Testis (tissue), 3 donors: ENCODE results near the gene SLMAP. TPM values are rescaled to one million over a fixed set of nuclear protein-coding genes. Genes with fewer than 3 reads are reported as not detected.

ENCODE experiments used
- DNase-seq: peaks from one replicate; pipeline ENCODE4 v3.0.0-alpha.2; 2019
- H3K27ac ChIP-seq, 2 donors: fragments of 200-600 bp; sonication (generic); one replicate each; pipeline ENCODE4 v1.5.1; 2019
- H3K27me3 ChIP-seq: fragments of 200-600 bp; sonication (generic); one replicate; pipeline ENCODE4 v1.5.1; 2019
- H3K36me3 ChIP-seq: fragments of 200-600 bp; sonication (generic); one replicate; pipeline ENCODE4 v1.5.1; 2017; ENCODE audit warnings: low read depth; ENCODE audit errors: missing control alignments
- H3K4me1 ChIP-seq: fragments of 200-600 bp; sonication (generic); one replicate; pipeline ENCODE4 v1.5.1; 2019
- H3K4me3 ChIP-seq, 2 donors: fragments of 200-600 bp; sonication (generic); one replicate each; pipeline ENCODE4 v1.5.1; 2017 to 2019
- H3K9me3 ChIP-seq: fragments of 200-600 bp; sonication (generic); one replicate; pipeline ENCODE4 v1.5.1; 2017
- POLR2A ChIP-seq: fragments of 450-650 bp; IDR thresholded peaks from one replicate; pipeline ENCODE4 v1.6.1; 2017; ENCODE audit warnings: antibody characterized with exemption, mild to moderate bottlenecking, moderate library complexity
- WGBS, 2 donors: methylation state at CpG; one replicate each; pipeline ENCODE4 v1.1.5; 2018; 5-methylcytosine and 5-hydroxymethylcytosine counted together
- intact Hi-C: fragments of 100-400 bp; cut with DNase I; formaldehyde crosslinking; loops from one replicate; pipeline ENCODE4 v1.15.1; 2023; ENCODE audit warnings: low total_unique reads
- polyA plus RNA-seq: library from polyadenylated mRNA; stranded (reverse); fragments of 350-450 nt; fragmentation: Illumina TruSeq; extraction: RNeasy Lipid Tissue Mini Kit (QIAGEN cat#74804); gene quantifications from one replicate; pipeline ENCODE4 v1.2.3, GENCODE V29; 2014; ENCODE audit warnings: low read depth, low replicate concordance; ENCODE audit not compliant: insufficient read depth
- total RNA-seq, 2 donors: library from RNA; depleted of rRNA; stranded (reverse); fragments of >200 nt; gene quantifications; one replicate each; pipeline ENCODE4 v1.2.3, GENCODE V29; 2016
- TF ChIP-seq, protein P1 (sequence below), 3 experiments: fragments of 450-650 bp in 2 of 3; fragments of 200-600 bp in 1 of 3; sonication (generic) in 1 of 3; IDR thresholded peaks; one replicate each; pipeline ENCODE4 v1.5.1; 2016 to 2019; ENCODE audit warnings: antibody characterized with exemption in 3 of 3, mild to moderate bottlenecking in 2 of 3, moderate library complexity in 1 of 3

Gene SLMAP
- total and polyA plus RNA-seq, 3 donors from 2014 or later = 58.8 to 126 (median 120) TPM

DNA sequence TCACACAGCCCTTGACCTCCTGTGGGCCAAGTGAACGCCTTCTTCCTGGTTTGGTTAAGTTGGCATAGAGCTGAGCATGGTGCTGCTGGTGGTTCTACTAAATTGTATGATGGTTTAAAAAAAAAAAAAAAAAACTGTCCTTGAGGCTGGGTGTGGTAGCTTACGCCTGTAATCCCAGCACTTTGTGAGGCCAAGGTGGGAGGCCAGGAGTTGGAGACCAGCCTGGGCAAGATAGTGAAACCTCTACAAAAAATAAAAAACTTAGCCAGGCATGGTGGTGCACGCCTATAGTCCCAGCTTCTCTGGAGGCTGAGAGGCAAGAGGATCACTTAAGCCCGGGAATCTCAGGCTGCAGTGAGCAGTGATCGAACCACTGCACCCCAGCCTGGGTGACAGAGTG lies 193.2 kb downstream of the SLMAP start:
- H3K27ac ChIP-seq = peak overlapping the region; percentile 51 to 86
- no peak overlapping the region for H3K4me3 ChIP-seq
- no peak for DNase-seq
- 82 to 86% methylated on average over 5 of the region's 5 CpGs for WGBS, 2 donors
- no peak for TF ChIP-seq POLR2A
- TF ChIP-seq, protein P1, sequence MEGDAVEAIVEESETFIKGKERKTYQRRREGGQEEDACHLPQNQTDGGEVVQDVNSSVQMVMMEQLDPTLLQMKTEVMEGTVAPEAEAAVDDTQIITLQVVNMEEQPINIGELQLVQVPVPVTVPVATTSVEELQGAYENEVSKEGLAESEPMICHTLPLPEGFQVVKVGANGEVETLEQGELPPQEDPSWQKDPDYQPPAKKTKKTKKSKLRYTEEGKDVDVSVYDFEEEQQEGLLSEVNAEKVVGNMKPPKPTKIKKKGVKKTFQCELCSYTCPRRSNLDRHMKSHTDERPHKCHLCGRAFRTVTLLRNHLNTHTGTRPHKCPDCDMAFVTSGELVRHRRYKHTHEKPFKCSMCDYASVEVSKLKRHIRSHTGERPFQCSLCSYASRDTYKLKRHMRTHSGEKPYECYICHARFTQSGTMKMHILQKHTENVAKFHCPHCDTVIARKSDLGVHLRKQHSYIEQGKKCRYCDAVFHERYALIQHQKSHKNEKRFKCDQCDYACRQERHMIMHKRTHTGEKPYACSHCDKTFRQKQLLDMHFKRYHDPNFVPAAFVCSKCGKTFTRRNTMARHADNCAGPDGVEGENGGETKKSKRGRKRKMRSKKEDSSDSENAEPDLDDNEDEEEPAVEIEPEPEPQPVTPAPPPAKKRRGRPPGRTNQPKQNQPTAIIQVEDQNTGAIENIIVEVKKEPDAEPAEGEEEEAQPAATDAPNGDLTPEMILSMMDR (IDR thresholded peaks at IDR 0.05) = no peak
- peaks cover 49% of the 10 kb centered on the region for H3K4me1 ChIP-seq
- no peaks in the 10 kb centered on the region for H3K9me3 ChIP-seq
- H3K27me3 ChIP-seq = no peaks in the 10 kb centered on the region
- H3K36me3 ChIP-seq = no peaks in the 10 kb centered on the region
- intact Hi-C loops = no loop called here

DNA sequence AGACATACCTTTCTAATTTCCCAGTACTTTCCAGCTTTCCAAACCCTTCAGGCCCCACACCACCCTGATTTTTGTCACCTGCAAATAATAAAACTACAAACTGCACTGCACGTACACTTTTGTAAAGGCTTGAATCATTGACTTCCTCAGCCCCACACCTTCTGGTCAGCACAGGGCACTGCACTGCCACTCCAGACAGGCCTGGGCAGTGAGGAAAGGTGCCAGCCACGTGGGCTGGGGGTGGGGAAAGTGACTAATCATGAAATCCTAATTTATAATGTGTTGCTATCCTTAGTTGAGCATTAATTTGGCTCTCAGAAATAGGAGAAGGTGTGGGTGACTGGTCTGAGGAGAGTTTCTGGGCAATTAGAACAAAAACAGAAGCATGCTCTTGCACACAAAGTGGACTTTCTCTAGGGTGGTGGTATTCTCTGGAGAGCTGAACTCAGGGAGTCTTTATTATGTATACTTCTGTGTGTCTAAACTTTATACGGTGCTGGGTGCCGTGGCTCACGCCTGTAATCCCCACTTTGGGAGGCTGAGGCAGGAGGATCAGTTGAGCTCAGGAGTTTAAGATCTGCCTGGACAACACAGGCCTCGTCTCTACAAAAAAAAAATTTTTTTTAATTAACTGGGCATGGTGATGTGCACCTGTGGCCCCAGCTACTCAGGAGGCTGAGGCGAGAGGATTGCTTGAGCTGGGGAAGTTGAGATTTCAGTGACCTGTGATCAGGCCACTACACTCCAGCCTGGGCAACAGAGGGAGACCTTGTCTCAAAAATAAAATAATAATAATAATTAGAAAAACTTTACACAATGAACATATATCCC lies 193.9 kb downstream of the SLMAP start:
- TF ChIP-seq, protein P1 (IDR thresholded peaks at IDR 0.05) = peak in 2 of 3 experiments; percentile 29 to 31
- TF ChIP-seq POLR2A = no peak

DNA sequence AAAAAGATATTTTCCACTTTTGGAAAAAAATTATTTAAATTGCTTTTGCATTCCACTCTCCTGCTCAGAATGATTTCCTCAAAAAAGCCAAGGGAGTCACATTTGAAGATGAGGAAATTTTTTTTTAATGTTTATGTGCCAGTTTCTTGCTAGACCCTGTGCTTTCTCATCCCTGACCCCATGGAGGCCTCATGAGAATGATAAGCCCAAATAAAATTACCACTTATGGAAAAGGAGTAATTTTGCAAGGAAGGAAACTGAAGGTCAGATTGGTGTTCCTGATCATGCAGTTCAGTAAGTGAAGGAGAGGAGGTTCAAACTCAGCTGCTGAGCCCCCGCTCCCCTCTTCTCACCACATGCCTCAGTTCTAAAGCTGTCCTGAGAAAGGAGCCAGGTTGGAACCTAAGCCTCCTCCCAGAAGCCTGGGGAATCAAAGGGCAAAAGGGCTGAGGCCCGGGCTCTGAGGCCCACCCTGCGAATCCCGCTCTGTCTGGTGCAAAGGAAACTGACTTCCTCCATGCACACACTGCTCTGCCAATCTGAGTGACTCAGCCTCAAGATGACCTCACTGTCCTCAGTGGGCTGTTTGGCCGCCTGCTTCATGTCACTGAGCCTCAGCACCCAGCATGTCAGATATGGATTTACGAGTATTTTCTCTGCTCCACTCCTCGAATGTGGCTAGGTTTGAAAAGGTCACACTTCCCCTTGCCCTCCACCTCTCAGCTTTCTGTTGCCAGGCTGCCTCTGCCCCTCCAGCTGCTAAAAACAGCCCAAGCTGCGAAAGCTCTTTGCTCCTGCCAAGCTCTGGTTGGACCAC lies 195.2 kb downstream of the SLMAP start:
- no peak for TF ChIP-seq POLR2A
- TF ChIP-seq, protein P1 (IDR thresholded peaks at IDR 0.05) = no peak
- Histone ChIP-seq H3K4me1 (peaks cover 45% of the 10 kb centered on the region), H3K27me3 (no peaks in the 10 kb centered on the region), H3K9me3 (no peaks in the 10 kb centered on the region), H3K27ac (peak overlapping the region; percentile 86 to 89), H3K36me3 (no peaks in the 10 kb centered on the region), H3K4me3 (no peak overlapping the region)
- 32 to 35% methylated on average over 4 to 8 of the region's 8 CpGs for WGBS, 2 donors
- intact Hi-C loops = no loop called here
- peak; percentile 58 for DNase-seq

More for the DNA sequence above, 193.9 kb downstream of the SLMAP start:
- H3K36me3 ChIP-seq = no peaks in the 10 kb centered on the region
- no peaks in the 10 kb centered on the region for H3K27me3 ChIP-seq
- H3K4me3 ChIP-seq = no peak overlapping the region
- DNase-seq = peak; percentile 49
- peaks cover 45% of the 10 kb centered on the region for H3K4me1 ChIP-seq
- intact Hi-C loops = no loop called here
- peak overlapping the region; percentile 35 to 86 for H3K27ac ChIP-seq
- H3K9me3 ChIP-seq = no peaks in the 10 kb centered on the region
- WGBS, 2 donors = 74 to 83% methylated on average over 7 of the region's 7 CpGs

DNA sequence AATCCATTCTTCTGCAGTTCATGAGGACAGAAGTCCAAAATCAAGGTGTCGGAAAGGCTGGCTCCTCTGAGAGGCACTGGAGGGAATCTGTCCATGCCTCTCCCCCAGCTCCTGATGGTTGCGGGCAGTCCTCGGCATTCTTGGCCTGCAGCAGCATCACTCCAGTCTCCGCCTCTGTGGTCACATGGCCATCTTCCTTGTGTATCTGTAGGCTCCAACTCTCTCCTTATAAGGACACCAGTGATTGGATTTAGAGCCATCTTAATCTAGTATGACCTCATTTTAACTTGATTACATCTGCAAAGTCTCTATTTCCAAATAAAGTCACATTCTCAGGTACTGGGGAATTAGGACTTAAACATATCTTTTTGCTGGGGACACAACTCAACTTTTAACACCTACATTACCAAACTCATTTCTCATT lies 196.1 kb downstream of the SLMAP start:
- H3K27ac ChIP-seq = peak overlapping the region; percentile 86 to 89
- peaks cover 45% of the 10 kb centered on the region for H3K4me1 ChIP-seq
- intact Hi-C loops = no loop called here

More for the DNA sequence above, 196.1 kb downstream of the SLMAP start:
- DNase-seq = peak; percentile 92
- no peaks in the 10 kb centered on the region for H3K27me3 ChIP-seq
- H3K4me3 ChIP-seq = no peak overlapping the region
- TF ChIP-seq POLR2A = no peak
- TF ChIP-seq, protein P1 (IDR thresholded peaks at IDR 0.05) = no peak
- no peaks in the 10 kb centered on the region for H3K36me3 ChIP-seq
- no peaks in the 10 kb centered on the region for H3K9me3 ChIP-seq
- WGBS, 2 donors = 47 to 62% methylated on average over 4 of the region's 4 CpGs
